Lung (tissue), 12 donors: ENCODE measurements around the gene ANKRD60. TPM values are rescaled to one million over a fixed set of nuclear protein-coding genes. Genes with fewer than 3 reads are reported as not detected.

Experiments
- ATAC-seq: fragments of 200-7000 bp; cut with Tn5 transposase; one replicate; pipeline ENCODE4 v1.9.1; 2020; ENCODE audit warnings: moderate number of reproducible peaks; ENCODE audit not compliant: insufficient read depth, low FRiP score
- DNase-seq, 3 donors: peaks; one replicate each; pipeline ENCODE4 v3.0.0-alpha.2; 2013 to 2017
- H3K27ac ChIP-seq, 2 donors: one replicate each; pipeline ENCODE4 v1.5.1; 2013; ENCODE audit warnings: mild to moderate bottlenecking in 2 of 2, moderate library complexity in 2 of 2, control low read depth in 1 of 2, inconsistent platforms in 1 of 2, low read depth in 1 of 2, low read length in 1 of 2
- H3K27me3 ChIP-seq, 3 donors: one replicate each; pipeline ENCODE4 v1.5.1; 2013; ENCODE audit warnings: low read length in 2 of 3; ENCODE audit not compliant: control insufficient read depth in 3 of 3, insufficient read depth in 3 of 3
- H3K36me3 ChIP-seq, 4 donors: one replicate each; pipeline ENCODE4 v1.5.1; 2013; ENCODE audit warnings: low read length in 4 of 4, mild to moderate bottlenecking in 1 of 4, moderate library complexity in 1 of 4; ENCODE audit not compliant: control insufficient read depth in 4 of 4, insufficient read depth in 4 of 4
- H3K4me1 ChIP-seq, 5 donors: one replicate each; pipeline ENCODE4 v1.5.1; 2013; ENCODE audit warnings: low read length in 5 of 5, mild to moderate bottlenecking in 2 of 5, moderate library complexity in 1 of 5; ENCODE audit not compliant: control insufficient read depth in 5 of 5, insufficient read depth in 5 of 5
- H3K4me3 ChIP-seq: one replicate; pipeline ENCODE4 v1.5.1; 2013; ENCODE audit warnings: mild to moderate bottlenecking, control low read depth, moderate library complexity
- H3K9ac ChIP-seq, 2 donors: one replicate each; pipeline ENCODE4 v1.5.1; 2013; ENCODE audit warnings: low read length in 2 of 2, control low read depth in 1 of 2; ENCODE audit not compliant: insufficient read depth in 1 of 2
- H3K9me3 ChIP-seq, 4 donors: one replicate each; pipeline ENCODE4 v1.5.1; 2013; ENCODE audit warnings: low read length in 3 of 4, mild to moderate bottlenecking in 1 of 4, moderate library complexity in 1 of 4; ENCODE audit not compliant: control insufficient read depth in 4 of 4, insufficient read depth in 3 of 4
- CTCF ChIP-seq: IDR thresholded peaks from 2 replicates; pipeline ENCODE4 v1.5.1; 2012; ENCODE audit warnings: mild to moderate bottlenecking; ENCODE audit errors: control extremely low read depth, extremely low read depth
- WGBS, 2 donors: extraction: QIAGEN DNeasy Blood & Tissue Kit; methylation state at CpG; one replicate each; pipeline ENCODE4 v1.1.7; 2013; 5-methylcytosine and 5-hydroxymethylcytosine counted together
- polyA plus RNA-seq, 2 donors: library from polyadenylated mRNA; stranded (reverse); fragments of 200-250 nt; gene quantifications; one replicate each; pipeline ENCODE4 v1.2.1, GENCODE V29; 2013
- total RNA-seq, 2 donors: library from RNA; depleted of rRNA in 1 of 2; stranded (reverse); fragments of >200 nt in 1 of 2; gene quantifications; one replicate each; pipeline ENCODE4 v1.2.1, GENCODE V29; 2014 to 2021
- donor health status: control.
- donor health status: control.
- donor health status: Bipolar disorder and iron deficiency.
- donor health status: healthy.
- donor health status: DM: yes; HTN: yes; CAD: no.

ANKRD60 gene
- total and polyA plus RNA-seq, 4 donors: not detected

GRCh38 chr20:58233881-58234528 lies 5.6 kb upstream of the ANKRD60 start:
- Histone ChIP-seq H3K36me3 (peaks cover 3 to 17% (median 5%) of the 10 kb centered on the region in 4 donors), H3K4me1 (peaks cover 0 to 9% (median 2%) of the 10 kb centered on the region in 5 donors), H3K9ac (no peak overlapping the region), H3K27ac (no peak overlapping the region), H3K9me3 (no peaks in the 10 kb centered on the region), H3K4me3 (no peak overlapping the region), H3K27me3 (peaks cover 0 to 19% (median 9%) of the 10 kb centered on the region in 3 donors)
- WGBS, 2 donors: 61 to 62% methylated on average over 8 of the region's 8 CpGs
- DNase-seq (peak in 2 of 3 donors; percentile 34 to 40), ATAC-seq (no peak)
- TF ChIP-seq CTCF: peak; percentile 2

DNA sequence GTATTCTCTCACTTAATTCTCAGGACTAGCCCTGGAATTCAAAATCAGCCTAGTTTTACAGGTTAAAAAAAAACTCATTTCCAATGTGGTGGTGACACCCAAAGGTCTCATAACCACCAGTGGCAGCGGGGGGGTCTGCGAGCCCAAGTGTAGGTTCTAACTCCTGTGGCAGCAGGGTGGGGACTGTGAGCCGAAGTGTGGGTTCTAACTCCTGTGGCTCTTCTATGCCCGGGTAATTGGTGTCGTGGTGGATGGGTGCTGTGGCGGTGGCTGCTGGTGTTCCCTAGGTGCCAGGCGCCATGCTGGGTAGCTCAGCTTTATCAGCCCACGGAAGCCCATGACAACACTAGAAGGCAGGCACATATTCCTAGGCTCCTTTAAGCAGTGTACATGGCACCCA lies 4.9 kb upstream of the ANKRD60 start:
- H3K27ac ChIP-seq: no peak overlapping the region
- no peaks in the 10 kb centered on the region for H3K9me3 ChIP-seq
- H3K4me3 ChIP-seq: no peak overlapping the region
- H3K36me3 ChIP-seq: peaks cover 2 to 17% (median 5%) of the 10 kb centered on the region in 4 donors
- ATAC-seq (no peak), DNase-seq (no peak)
- TF ChIP-seq CTCF: no peak
- peaks cover 0 to 23% (median 12%) of the 10 kb centered on the region in 3 donors for H3K27me3 ChIP-seq
- peaks cover 0 to 9% (median 2%) of the 10 kb centered on the region in 5 donors for H3K4me1 ChIP-seq
- H3K9ac ChIP-seq: no peak overlapping the region
- WGBS, 2 donors: 96 to 98% methylated on average over 8 of the region's 8 CpGs

DNA sequence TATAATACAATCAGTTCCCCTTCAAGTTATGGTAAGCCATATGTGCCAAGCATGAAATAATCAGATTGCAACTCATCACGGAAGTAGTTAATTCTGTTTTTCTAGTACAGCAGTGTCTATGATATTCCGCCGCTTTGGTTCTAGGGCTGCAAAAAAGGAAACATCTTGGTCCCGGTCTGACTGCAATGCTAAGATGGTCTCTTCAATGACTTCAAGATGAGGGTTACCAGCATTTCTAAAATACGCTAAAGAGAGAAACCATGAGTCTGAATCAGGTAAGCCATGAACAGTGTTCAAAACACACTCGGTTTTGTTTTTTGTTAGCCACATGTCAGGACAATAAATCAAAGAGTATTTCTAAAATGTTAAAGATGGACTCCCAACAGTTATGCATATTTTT lies 3.2 kb upstream of the ANKRD60 start:
- no peak overlapping the region for H3K9ac ChIP-seq
- H3K27ac ChIP-seq: no peak overlapping the region
- no peak overlapping the region for H3K4me3 ChIP-seq
- peaks cover 2 to 17% (median 5%) of the 10 kb centered on the region in 4 donors for H3K36me3 ChIP-seq
- WGBS, 2 donors: 74 to 78% methylated on average over 6 of the region's 6 CpGs
- H3K9me3 ChIP-seq: peaks cover 0 to 2% (median 0%) of the 10 kb centered on the region in 4 donors
- peaks cover 0 to 10% (median 6%) of the 10 kb centered on the region in 5 donors for H3K4me1 ChIP-seq
- TF ChIP-seq CTCF: no peak
- peaks cover 0 to 39% (median 28%) of the 10 kb centered on the region in 3 donors for H3K27me3 ChIP-seq
- ATAC-seq (no peak), DNase-seq (peak in 2 of 3 donors; percentile 79 to 82)
